Left forelimb (tissue), 1 donor: ENCODE measurements around the gene GPER1.
"Not testable (repeated sequence)": the region's sequence is repeated elsewhere in the genome, so short reads cannot be mapped to it uniquely, and the experiment has no call there.

Source experiments
- DNase-seq: peaks from one replicate; pipeline ENCODE4 v3.0.0-alpha.2; 2018; ENCODE audit warnings: low spot score

The GPER1 gene

DNA sequence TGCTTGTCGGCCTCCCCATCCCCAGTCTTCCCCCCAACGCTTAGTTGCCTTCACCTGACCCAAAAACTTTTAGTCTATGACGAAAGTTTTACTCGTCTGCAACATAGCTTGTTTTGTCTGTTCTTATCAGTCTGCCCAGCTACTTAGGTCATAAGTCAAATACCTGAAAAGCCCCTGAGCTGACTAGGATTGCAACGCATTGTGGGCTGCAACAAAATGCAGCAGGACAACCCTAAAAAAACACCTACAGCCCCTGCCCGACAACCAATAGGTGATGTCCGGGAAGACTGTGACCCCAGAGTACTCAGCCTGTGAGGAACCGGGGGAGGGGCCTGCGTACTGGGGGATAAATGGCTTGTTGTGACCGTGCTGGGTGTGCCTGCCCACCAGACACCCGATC is 19.3 kb upstream of the GPER1 start:
- no peak for DNase-seq

DNA sequence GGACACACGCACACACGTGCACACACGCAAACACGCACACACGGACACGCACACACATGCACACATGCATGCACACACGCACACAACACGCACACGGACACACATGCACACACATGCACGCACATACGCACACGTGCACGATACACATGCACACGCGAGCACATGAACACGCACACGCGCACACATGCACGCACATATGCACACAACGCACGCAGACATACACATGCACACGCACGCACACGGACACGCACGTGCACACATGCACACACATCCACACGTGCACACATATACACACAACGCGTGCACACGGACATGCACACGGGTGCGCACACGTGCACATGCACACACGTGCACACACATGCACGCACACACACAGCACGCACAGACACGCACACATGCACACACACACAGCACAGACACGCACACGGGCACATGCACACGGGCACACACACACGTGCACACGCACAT is 17.3 kb upstream of the GPER1 start:
- no peak for DNase-seq

DNA sequence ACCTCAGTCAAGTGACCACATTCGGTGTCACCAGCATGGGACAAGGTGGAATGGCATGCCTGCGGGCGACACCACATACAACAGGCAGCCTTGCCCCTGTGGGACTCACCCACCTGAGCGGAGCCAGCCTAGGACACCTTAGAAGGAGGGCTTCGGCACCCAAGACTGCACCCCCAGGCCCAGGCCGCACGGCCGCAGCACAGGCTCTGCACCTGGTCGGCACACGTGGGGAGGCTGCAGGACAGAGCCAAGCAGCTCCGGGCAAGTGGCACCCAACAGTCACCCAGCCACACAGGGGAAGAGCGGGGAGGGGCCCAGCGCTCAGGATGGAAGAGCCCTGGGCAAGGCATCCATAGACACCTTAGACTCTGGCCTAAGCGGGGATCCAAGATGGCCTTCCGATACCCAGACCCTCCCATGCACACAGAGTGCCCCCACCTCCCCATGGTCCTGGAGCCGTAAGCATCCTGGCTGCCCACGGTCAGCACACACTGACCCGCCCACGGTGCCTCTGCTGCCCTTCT is 16.1 kb upstream of the GPER1 start:
- DNase-seq: no peak

DNA sequence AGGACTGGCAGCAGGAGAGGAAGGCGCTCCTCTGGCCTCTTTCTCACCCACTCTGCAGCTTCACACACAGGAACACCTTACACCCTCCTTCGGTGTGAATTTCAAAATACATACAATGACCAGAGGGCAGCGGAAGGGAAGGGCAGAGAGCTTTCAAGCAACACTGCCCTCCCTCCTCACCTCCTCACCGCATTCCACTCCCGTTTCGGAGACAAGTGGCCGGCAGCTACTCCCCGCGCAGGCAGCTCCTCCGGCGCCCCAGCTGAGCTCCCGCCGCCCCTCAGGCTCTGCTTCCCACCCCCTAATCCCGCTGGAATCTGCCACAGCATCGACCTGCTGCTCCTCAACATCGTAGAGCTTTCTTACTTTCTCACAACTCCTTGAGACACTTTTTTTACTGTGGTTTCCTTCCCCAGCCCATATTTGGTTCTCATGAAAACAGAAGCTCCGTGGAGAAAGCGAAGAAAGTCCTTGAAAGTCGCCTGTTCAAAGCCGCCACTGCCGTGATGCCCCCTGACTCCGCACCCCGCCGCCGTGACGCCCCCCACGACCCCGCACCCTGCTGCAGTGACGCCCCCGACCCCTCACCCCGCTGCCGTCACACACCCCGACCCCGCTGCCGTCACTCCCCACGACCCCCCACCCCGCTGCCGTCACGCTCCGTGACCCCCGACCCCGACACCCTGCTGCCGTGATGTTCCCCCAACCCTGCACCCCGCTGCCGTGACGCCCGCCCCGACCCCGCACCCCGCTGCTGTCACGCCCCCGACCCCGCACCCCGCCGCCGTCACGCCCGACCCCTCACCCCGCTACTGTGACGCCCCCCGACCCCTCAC is 14.6 kb upstream of the GPER1 start:
- DNase-seq: no peak

DNA sequence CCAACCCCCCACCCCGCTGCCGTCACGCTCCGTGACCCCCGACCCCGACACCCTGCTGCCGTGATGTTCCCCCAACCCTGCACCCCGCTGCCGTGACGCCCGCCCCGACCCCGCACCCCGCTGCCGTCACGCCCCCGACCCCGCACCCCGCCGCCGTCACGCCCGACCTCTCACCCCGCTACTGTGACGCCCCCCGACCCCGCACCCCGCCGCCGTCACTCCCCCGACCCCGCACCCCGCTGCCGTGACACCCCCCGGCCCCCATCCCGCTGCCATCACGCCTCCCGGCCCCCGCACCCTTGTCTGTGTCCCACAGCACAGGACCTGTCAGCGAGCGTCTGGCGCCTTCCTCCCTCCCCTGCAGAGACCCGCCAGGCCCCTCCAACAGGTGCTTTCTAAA is 13.9 kb upstream of the GPER1 start:
- not testable (repeated sequence) for DNase-seq

DNA sequence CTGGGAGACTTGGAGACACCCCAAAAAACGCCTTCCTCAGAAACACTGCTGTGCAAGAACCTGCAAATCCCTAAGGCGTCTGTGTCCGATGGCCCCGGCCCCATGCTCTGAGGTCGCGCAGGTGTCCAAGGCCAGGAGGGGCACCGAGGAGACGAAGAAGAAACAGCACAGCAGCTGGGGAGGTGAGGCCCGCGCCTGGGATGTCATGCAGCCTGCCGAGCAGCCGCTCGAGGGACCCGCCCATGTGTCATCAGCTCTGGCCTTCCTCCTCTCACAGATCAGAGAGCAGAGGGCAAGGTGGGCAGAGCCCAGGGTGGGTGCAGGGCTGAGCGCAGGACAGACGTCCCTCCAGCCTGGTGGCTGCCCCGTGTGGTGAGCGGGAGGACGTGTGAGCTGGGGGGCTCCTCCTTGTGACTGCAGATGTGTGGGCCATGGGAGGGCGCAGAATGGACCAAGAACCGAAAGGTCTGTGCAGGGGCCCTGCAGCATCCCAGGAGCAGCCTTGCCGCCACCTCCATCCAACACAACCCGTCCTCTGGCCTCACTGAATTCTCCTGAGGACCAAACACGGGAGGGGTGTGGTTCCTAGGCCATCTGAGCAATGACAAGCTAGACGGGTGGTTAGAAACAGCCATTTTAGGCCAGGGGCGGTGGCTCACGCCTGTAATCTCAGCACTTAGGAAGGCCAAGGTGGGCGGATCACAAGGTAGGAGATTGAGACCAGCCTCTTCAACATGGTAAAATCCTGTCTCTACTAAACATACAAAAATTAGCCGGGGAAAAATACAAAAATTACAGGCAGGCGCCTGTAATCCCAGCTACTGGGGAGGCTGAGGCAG is 13.1 kb upstream of the GPER1 start:
- no peak for DNase-seq

DNA sequence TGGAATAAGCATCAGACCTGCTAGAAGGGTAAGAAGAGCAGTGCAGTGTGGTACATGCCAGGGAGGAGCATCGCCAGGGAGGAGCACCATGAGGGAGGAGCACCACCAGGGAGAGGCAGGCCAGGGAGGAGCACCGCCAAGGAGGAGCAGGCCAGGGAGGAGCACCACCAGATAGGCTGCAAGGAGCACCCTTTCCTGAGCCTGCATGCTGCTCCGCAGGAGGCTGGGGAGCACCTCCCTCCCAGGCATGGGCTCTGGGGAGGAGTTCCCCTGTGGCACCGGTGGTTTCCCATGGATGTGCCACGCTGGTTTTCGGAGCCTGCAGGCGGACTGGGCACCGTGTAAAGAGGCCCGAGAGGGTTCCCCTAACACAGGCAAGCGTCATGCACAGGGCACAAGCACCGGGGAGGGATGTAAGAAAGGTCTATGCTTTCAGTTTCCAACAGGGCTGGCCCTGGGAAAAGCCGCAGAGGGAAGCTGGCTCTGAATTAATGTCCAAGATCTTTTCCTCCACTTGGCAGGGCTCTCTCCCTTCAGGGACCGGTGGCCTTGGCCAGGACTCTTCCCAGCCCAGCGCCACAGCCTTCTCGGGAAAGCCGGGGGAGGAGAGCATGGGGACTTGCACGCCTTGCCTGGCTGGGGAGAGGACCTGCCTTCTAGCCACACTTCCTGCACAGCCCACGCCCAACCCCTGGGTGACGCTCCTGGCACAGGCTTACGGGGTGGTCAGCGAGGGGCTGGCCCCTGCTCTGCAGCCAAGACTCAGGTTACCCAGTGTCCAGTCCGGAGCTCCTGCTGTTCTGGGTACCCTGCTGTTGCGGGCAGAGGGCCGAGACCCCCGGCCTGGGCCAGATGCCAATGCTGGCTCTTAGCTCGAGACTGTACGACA is 11.5 kb upstream of the GPER1 start:
- DNase-seq: no peak

DNA sequence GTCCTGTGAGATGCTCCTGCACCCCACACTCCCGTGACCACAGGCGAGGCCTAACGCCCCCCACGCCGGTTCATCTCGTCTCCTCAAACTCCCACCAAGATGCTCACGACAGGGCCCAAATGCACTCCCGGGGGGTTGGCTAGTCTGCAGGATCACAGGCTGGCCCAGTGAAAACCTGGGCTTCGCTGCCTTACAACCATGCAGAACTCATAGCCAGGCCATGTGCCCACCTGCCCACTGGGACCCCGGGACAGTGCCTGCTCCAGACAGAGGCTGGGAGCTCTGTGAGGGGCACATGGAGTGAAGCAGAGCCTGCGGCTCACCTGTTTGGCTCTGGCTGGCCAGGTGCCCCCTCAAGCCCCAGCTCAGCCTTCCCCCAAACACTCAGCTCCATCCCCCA is 9.4 kb upstream of the GPER1 start:
- DNase-seq: no peak

DNA sequence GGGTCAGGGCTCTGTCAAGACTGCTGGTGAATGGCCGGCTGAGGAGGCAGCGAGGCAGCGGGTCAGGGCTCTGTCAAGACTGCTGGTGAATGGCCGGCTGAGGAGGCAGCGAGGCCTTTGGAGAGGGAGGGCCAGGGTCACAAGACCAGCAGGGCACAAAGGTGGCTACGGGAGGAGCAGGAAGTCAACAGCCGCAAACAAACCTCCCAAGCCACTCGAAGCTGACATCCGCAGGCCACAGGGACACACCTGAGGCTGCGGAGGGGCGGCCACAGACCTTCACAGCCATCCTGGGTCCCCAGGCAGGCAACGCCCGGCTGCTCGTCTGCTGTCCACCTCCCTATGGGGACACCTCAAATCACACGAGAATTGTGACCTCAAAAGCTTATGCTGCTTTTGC is 8.9 kb upstream of the GPER1 start:
- DNase-seq: no peak

DNA sequence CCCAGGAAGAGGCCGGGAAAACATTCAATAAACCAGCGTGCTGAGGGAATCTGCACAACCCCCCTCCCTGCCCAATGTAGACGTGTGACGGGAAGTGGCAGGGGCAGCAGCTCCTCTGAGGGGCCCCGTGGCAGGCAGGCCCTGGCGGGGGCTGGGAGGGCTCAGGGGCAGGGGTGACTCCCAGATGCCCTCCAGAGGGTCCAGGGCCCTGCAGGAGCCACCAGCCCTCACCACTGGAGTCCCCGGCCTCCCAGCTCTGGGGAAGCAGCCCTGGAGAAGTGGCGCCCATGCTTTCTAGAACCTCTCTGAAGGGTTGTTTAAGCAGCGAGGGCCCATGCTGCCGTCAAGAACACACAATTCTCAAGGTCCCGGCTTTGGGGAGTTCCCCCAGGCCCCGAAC is 8.4 kb upstream of the GPER1 start:
- DNase-seq: no peak

DNA sequence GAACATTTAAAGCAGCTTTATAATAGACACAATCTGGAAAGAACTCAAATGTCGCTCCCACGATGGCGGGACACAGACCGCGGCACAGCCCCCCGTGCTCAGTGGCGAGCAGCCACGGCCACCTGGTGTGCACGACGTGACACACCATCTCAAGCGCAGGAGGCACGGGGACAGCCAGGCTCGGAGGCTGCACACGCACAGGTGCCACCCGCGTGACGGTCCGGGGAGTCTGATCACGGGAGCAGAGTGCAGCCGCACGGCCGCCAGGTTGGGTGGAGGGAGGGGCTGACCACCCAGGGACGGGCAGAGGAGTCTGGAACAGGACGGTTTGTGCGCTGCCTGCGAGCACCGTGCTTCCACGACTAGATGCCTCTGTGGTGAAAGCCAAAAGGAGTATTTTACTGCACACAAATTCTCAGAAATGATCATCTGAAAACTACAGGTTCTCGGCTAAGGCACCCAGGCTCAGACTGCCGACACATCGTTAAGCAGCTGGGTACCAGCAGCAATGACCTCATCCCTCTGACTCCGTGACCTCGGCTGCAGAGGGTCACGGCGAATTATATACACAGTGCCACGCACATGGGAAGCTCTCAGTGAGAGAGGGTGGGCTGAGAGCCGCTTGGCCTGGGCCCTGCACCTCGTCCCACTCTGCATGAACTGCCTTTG is 7.5 kb upstream of the GPER1 start:
- DNase-seq: no peak

DNA sequence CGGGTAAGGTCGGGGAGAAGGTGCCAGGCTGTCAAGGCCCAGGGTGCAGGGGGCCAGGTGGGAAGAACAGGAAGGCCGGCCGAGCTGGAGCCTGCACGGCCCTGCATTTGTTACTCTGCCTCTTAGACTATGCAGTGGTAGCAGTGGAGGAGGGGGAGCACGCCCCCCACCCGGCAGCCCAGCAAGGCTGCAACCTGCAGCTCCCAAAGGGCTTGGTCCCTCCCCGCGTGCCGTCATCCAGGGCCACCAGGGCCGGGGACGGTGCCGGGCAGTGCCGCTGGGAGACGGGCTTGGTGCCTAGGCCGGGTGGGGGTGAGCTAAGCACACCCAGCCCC is 7.0 kb upstream of the GPER1 start:
- DNase-seq: no peak

DNA sequence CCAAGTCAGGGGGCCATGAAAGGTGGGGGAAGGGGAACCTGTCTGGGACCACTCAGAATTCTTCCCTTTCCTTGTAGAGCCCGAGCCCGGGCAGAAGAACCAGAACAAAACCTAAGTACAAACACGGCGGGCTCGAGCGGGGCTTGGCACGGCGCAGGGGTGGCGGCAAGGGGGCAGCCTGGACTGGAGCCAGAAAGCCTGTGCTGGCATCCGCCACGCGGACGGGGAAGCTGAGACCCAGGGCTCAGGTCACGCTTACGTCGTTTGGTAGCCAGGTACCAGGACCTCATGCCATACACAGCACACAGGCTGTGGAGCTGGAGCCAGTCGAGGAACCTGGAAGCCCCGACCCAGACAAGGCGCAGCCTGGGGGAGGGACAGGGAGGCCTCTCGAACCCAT is 6.6 kb upstream of the GPER1 start:
- no peak for DNase-seq

DNA sequence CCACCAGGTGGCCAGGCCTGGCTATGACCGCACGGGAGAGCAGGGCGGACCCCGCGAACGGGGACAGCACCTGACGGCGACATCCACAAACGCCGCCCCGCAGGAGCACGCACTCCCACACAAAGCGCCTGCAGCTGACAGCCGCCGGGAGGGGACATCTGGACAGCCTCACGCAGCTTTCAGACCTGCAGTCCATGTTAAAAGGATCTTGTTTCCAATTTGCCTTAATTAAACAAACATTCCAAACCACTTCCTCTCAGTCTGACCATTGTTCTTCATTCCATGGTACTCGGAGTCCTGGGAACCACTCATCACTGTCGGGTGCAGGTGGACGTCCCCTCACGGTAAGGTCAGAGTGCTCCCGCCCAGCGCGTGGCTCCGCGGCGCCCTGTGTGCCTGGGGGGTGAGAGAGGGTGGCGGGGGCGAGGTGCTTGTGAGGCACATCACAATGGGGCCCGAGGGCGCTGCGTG is 5.9 kb upstream of the GPER1 start:
- no peak for DNase-seq

DNA sequence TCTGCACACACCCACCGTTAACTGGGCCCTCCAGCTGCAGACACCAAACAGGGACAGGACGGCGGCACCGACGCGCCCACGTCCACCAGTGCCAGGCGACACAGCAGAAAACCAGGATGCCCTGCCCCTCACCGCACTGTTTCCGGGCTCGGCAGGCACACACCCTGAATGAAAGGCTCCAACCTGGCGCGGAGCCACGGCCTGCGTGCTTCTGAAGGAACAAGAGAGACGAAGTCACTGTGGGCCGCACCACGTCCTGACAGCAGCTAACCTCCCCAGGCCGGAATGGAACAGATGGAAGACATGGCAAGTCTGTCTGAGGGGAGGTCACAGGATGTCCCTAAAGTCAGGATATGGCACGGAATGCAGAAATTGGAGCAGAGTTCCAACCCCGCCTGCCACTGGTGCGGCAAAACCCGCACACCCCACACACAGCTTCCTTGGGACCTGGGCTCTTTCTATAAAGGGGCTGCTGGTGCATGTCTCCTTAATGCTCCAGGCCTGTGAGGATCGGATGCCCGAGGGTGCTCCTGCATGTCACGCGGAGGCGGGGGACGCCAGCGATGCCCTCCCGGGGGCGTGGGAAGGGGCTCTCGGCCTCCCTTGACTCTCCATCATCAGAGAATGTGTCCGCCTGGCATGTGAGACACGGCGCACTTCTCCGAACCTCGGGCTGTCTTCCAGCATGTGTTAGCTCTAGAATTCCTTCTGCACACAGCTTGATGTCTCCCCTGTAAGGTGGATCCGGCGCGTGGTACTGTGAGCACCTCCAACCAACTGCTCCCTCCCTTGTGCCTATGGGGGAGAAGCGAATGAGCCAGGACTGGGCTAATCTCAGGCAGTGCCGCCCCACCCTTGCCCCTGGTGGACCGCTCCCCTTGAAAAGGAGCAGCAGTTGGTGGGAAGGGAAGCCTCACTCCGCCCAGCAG is 3.9 kb upstream of the GPER1 start:
- no peak for DNase-seq

DNA sequence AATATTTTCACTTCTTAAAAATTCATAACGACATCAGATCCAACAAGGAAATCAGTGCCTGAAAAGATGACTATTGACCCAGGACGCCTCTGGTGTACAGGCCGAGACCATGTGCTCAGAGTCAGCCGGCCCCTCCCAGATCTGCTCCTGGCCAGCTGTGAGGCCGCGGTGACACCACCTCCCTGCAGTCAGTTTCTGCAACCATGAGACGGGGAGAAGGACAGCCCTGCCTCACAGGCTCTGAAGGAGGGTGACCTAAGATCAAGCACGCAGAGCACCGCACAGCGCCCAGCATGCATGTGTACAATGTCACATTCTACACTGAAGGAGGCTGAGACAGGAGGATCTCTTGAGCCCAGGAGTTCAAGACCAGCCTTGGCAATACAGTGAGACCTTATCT is 2.6 kb upstream of the GPER1 start:
- no peak for DNase-seq

DNA sequence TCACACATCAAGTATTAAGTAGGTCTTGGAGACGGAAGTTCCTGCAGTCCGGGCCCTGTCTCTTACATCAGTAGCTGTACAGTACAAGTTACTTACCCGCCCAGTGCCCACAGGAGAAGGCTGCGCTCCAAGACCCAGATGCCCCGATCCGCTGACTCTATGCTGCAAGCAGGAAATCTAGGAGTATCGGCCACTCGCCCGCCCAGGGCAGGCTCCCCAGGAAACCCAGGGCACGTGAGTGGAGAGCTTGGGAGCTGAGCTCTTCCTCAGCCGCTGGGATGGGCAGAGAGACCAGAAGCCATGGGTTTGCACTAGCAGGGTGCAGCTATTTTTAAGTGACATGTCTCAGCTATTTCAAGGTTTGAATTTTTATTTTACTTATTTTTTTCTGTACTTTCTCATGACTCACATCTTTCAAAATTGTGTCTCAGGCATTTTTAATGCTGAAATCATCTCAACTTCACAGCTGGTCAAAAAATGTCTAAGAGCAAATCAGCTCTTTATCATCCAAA is 1.9 kb upstream of the GPER1 start:
- no peak for DNase-seq

DNA sequence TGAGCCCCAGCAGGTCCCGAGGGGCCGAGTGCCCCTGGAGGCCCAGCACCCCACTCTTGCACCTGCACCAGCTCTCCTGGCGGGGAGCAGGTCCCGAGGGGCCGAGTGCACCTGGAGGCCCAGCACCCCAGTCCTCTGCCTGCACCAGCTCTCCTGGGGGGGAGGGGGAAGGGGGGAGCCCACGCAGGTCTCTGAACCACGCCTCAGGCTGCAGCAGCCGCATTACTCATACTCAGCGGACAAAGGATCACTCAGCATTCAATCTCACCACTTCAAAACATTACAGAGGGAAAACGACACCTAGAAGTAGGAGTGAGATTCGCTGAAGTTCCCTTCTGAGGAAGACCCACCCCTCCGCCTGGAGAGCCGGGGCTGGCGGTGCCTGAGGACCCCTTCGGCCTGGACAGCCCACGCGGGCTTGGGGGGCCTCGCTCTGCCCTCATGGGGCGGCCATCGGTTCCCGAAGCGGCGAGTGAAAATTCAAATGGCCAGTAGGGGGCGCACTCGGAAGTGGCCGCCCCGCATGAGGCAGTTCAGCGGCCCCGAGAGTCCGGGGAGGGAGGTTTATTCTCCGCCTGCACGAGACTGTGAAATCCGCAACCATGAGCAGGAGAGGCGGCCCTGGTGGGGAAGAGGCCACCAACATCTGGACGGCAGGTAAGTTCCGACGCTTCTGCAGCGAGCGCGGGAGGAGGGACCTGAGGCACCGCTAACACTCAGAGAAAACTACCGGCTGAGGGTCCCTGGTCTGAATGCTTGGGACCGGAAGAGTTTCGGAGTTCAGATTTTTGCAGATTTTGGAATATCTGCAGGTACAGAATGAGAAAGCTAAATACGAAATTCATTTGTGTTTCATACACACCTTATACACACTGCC is 1.1 kb upstream of the GPER1 start:
- peak; percentile 81 for DNase-seq

DNA sequence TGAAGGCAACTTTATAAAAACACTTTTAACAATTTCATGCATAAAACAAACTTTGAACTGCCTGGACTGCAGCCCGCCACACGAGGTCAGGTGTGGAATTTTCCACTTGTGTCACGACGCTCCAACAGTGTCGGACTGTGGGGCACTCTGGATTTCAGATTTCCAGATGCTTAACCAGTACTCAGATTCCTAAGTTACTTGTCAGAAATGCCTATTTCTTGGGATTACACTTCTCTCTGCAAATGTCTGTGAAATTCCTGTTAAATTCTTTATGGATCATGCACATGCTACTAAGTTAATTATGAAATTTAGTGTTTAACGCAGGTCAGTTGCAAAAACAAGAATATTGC is 473 bp upstream of the GPER1 start:
- DNase-seq: no peak
